GM21529 (cell line): Measurements from ENCODE around the gene CNKSR3.
A peak's percentile ranks its signal among the peaks of the same experiment; 100 is the strongest.
"Not testable (repeated sequence)": the region's sequence is repeated elsewhere in the genome, so short reads cannot be mapped to it uniquely, and the experiment has no call there.

Source experiments
- ATAC-seq: cut with Tn5 transposase; IDR thresholded peaks from one replicate; pipeline ENCODE4 v1.9.1; 2021; ENCODE audit not compliant: unreplicated experiment

The CNKSR3 gene

DNA sequence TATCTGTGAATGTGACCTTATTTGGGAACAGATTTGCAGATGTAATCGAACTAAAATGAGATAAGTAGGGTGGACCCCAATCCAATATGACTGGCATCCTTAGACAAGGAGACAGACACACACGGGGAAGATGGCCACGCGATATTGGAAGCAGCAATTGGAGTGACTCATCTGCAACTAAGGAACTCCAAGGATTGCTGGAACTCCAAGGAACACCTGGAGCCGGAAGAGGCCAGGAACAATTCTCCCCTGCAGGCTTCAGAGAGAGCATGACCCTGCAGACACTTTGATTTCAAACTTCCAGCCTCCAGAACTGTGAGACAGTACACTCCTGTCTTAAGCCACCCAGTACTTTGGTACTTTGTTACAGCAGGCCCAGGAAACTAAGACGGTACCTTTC lies 19.5 kb upstream of the CNKSR3 start:
- no peak for ATAC-seq

DNA sequence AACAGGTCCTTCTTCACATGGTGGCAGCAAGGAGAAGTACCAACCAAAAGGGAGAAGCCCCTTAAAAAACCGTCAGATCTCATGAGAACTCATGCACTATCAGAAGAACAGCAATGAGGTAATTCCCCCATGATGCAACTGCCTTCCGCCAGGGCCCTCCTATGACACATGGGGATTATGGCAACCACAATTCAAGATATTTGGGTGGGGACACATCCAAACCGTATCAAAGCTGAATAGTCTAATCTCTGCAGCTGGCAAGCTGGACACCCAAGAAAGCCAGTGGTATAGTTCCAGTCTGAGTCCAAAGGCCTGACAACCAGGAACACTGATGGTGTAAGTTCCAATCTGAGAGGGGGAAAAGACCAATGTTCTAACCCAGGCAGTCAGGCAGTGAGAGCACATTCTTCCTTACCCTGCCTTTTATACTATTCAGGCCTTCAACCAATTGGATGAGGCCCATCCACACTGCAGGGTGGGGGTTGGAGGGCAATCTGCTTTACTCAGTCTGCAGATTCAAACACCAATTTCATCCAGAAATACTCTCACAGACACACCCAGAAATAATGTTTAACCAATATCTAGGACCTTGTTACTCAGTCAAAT lies 17.9 kb upstream of the CNKSR3 start:
- ATAC-seq = no peak

GRCh38 chr6:154526996-154527395 lies 16.5 kb upstream of the CNKSR3 start:
- no peak for ATAC-seq

DNA sequence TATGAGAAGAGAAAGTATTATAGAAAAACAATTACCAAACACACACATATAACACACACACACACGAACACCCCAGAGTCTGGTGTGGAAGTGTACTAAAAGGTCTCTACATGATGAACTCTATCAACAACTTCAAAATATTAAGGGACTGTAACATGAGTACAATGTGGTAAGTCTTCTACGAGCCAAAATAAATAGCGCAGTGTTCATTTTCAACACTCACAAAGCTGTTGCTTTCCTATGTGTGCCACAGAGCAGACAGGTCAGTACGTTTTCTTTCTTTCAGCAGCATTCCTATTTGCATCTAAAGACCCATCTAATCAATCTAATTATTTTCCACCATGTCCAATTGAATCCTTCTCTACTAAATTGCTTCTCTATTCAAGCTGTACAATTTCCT lies 12.1 kb upstream of the CNKSR3 start:
- ATAC-seq = no peak

- ATAC-seq = no peak
Observed at GRCh38 chr6:154521412-154521811, 10.9 kb upstream of the CNKSR3 start.

DNA sequence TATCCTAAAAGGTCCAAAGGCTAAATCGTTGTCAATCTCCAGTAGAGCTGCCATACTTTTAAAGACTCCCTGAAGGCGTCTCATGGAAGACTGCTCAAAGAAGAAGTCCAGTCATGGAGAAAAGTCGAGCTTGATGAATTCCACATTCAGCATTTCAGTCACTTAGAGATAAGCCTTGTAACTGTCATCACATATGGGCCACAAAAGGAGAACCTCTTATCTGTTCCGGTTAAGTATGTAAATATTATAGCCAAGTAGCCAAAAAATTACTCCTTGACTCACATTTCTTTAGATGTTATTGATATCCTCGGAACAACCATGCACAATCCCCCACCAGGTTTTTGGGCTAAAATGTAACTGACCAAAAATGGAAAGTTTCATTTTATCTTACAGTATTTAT lies 9.8 kb upstream of the CNKSR3 start:
- ATAC-seq = no peak

- no peak for ATAC-seq
Observed at GRCh38 chr6:154518396-154518795, 7.9 kb upstream of the CNKSR3 start.

GRCh38 chr6:154516276-154516675 lies 5.8 kb upstream of the CNKSR3 start:
- ATAC-seq = no peak

DNA sequence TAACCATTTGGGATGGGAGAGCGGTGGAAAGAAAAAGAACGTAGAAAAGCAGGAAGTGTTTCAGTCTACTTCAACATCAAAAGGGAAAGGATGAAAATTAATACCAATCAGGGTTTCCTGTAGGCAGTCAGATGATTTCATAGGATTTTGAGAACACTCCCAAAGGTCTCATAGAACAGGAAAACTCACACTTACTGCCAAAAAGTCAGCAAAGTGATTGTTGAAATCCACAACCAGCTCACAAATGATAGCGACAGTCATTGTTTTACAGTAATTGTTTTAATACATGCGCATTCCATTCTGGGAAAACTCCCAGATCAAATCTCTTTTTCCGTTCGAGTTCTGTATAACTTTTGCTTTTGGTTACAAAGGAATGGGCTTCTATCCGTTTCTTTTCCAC lies 5.3 kb upstream of the CNKSR3 start:
- ATAC-seq = no peak

GRCh38 chr6:154515076-154515475 lies 4.6 kb upstream of the CNKSR3 start:
- ATAC-seq = not testable (repeated sequence)

- no peak for ATAC-seq
Observed at GRCh38 chr6:154514481-154514880, 4.0 kb upstream of the CNKSR3 start.

DNA sequence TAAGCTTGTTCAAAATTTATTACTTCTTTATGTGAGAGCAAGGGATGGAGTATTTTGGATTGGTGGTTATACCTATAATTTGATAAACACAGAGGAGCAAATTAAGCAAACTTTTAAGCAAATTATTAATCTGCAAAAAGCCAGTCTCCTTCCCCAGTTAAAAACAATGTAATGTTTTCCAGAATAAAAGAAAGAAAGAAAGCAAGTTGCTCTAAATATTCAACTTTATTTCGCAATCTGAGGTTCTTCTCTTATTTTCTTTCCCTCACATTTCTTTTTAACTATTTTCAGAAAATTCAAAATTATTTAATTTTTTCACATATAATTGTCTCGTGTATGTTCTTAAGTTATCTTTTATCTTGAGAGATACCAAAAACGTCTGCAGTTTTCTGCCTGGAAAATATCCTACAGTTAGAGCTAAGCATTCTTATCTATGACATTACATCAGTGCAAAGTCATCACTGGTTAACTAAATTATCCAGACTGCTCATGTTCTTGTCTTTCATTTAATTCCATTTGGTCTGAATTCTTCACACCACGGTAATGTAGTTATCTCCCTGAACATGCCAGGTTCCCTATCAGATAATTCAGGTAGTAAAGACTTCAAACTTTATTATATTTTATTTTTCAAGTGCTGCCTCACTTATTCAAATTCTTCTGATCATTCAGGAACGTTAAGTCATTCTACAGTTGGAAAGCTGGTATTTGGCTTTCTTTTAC lies 3.3 kb upstream of the CNKSR3 start:
- no peak for ATAC-seq

GRCh38 chr6:154512201-154512600 lies 1.7 kb upstream of the CNKSR3 start:
- ATAC-seq = no peak

- no peak for ATAC-seq
Observed at GRCh38 chr6:154511791-154512190, 1.3 kb upstream of the CNKSR3 start.

DNA sequence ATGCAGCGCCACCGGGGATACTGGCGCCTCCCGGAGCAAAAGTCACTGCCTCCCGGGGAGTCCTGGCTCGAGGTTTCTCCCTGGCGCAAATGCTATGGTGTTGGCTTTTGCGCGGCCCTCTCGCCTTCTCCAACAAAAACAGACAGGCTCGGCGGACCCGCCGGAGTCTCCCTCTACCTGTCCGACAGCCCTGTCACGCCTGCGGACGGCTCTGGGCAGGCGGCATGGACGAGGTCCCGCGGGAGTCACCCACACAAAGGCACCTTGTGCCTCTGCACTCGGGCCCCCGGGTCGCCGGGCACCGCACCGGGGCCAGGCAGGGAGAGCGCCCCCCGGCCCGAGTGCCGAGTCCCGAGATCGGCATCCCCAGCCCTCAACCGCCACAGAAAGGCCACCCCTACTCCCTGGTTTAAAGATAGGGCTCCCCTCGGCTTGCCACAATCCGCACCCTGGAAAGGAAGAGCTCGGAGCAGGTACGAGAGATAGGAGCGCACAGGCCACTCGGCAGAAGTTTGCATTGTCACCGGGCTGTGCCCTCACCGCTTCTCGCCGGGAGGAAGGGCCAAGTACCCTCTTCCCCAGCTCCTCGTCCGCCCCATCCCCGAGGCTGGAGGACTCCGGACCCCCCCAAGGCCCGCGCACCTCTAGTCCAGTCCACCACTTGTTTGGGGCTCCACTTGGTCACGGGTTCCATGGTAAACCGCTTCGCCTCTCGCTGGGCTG lies 903 bp downstream of the CNKSR3 start:
- peak; percentile 30 for ATAC-seq

DNA sequence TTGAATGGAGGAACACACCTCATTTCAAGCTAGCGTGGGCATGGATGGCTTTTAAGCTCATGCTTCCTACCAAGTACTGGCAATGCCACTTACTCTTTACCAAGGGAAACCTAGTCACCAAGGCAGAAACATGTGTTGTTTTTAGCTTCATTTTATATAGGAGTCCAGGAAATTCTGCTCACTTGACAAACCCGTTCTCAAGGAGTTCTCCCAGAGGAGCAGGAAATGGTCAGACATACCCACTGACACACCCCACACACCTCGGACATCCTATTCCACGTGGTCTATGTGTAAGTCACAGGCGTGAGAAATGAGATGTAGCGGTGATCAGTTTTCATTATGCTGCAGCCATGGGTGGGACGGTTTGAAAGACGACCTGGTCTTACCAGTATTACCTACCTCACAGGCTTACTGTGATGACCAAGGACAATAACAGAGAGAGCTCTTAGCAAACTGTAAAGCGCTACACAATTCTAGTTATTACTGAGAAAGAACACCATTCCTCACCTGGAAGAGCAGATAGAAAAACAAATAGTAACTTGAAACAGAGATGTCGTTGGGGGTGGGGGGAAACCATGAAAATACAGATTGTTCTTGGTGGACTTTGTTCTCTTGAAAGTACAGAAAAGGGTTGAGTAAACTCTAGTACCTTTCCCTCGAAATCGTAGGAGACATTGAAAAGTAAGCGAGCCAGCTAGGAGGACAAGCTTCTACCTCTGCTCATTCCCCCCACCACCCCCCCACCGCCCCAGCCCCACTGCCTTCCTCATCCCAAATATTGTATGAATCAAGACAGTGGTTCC lies 1.7 kb downstream of the CNKSR3 start:
- no peak for ATAC-seq

DNA sequence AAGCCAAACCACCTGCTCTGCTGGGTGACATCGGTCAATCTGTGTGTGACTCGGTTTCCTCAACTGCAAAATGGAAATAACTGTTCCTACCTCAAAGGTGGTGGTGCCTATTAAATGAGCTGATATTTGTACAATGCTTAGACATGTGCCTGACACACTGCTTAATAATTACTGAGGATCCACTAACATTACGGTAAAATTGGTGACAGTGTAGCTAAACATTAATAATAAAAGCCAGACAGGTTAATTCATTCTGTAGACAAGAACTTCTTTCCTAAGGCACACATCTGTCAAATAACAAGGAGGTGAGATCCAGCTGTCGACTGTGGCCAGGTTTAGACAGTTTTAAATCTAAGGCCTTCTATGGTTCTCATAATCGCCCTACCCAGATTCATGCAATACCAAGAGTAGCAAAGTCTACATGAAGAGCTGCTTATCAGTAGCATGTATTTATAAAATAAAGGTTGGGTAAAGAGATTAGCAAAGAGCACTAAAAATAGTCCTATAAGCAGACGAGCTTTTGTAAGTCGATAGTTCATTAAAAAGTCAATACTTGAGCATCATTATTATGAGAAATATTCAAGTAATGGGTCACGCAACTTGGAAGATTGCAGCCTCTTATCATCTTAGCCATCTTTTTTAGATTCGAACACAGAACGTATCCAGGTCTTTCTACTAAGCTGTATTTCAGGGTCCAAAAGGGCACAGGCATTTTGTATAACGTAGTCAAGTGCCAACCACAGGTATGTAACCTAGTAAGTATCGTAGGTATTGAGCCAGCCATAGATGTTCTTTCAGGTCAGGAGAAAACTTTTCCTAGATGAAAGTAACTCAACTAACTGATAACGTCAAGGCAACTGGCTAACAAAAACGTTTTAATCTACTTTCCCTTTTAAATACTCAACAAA lies 3.2 kb downstream of the CNKSR3 start:
- no peak for ATAC-seq

- no peak for ATAC-seq
Observed at GRCh38 chr6:154506582-154506981, 3.9 kb downstream of the CNKSR3 start.

DNA sequence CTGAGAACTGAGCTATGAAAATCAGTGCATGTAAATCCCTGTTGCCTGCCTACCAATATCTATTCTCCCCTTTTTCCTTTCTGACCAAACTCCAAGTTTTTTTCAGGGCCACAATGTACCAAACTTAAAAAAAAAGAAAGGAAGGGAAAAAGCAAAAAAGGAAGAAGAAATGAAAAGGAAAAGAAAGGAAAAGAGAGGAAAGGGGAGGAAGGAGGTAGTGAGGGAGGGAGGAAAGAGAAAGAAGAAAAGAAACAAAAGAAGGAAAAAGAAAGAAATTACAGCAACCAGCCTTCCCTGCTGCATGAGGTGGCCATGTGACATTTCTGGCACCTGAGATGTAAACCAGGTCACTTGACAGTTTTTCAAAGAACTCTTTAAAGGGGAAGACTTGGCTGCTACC lies 4.4 kb downstream of the CNKSR3 start:
- ATAC-seq = no peak

- no peak for ATAC-seq
Observed at GRCh38 chr6:154504865-154505449, 5.5 kb downstream of the CNKSR3 start.
